ENCODE measurements around the gene FRMPD2.

DNA sequence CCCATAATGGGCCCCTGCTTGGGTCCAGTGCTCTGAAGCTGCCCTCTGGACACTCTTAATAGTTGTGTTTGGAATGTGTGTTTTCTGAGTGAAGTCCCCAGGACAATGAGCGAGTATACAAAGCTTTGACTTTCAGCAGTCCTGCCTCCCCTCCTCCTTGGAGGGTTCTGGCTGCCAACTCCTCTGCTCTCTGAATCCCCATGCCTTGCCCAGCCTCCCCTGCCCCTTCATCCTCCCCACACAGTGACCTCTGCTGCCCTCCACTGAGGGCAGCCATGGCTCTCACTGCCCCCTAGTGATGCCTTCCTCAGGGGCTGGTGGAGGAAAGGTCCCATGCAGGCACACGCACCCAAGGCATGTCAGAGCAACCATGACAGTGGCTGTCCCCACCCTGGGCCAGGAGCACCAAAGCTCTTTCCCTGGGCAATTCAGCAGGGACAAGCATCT lies 40.9 kb downstream of the FRMPD2 start:
- TF ChIP-seq, protein P1, sequence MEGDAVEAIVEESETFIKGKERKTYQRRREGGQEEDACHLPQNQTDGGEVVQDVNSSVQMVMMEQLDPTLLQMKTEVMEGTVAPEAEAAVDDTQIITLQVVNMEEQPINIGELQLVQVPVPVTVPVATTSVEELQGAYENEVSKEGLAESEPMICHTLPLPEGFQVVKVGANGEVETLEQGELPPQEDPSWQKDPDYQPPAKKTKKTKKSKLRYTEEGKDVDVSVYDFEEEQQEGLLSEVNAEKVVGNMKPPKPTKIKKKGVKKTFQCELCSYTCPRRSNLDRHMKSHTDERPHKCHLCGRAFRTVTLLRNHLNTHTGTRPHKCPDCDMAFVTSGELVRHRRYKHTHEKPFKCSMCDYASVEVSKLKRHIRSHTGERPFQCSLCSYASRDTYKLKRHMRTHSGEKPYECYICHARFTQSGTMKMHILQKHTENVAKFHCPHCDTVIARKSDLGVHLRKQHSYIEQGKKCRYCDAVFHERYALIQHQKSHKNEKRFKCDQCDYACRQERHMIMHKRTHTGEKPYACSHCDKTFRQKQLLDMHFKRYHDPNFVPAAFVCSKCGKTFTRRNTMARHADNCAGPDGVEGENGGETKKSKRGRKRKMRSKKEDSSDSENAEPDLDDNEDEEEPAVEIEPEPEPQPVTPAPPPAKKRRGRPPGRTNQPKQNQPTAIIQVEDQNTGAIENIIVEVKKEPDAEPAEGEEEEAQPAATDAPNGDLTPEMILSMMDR (IDR thresholded peaks at IDR 0.05; ENCODE audit: low read depth, low read length) = peak; percentile 29
- no peak for TF ChIP-seq POLR2A (IDR thresholded peaks at IDR 0.05; ENCODE audit: extremely low read depth, insufficient read length)
- TF ChIP-seq, protein P2, sequence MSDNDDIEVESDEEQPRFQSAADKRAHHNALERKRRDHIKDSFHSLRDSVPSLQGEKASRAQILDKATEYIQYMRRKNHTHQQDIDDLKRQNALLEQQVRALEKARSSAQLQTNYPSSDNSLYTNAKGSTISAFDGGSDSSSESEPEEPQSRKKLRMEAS (IDR thresholded peaks at IDR 0.05; ENCODE audit: low read depth, low read length) = no peak
- no peak for TF ChIP-seq MYC (IDR thresholded peaks at IDR 0.05; ENCODE audit: low read depth, low read length)

Measured in NB4 (cell line).